Activated CD4-positive, alpha-beta T cell treated with anti-CD3 and anti-CD28 coated beads, Interleukin-2, amount 50 U/mL, for 1 hour (primary cell): Measurements from ENCODE around the gene LINGO4.
"Not testable (repeated sequence)": the region's sequence is repeated elsewhere in the genome, so short reads cannot be mapped to it uniquely, and the experiment has no call there.

Experiments used
- DNase-seq: peaks from one replicate; pipeline ENCODE4 v3.0.0-alpha.2; 2020

The LINGO4 gene

GRCh38 chr1:151779852-151780251 lies 25.4 kb downstream of the LINGO4 start:
- DNase-seq, result no peak

- DNase-seq, result no peak
Observed at GRCh38 chr1:151777317-151777716, 27.9 kb downstream of the LINGO4 start.

GRCh38 chr1:151776665-151777062 lies 28.6 kb downstream of the LINGO4 start:
- no peak for DNase-seq

- no peak for DNase-seq
Observed at GRCh38 chr1:151775894-151776664, 29.1 kb downstream of the LINGO4 start.

- no peak for DNase-seq
Observed at GRCh38 chr1:151774256-151774922, 30.8 kb downstream of the LINGO4 start.

- no peak for DNase-seq
Observed at GRCh38 chr1:151773702-151774101, 31.5 kb downstream of the LINGO4 start.

GRCh38 chr1:151769270-151769669 lies 35.9 kb downstream of the LINGO4 start:
- not testable (repeated sequence) for DNase-seq

GRCh38 chr1:151768351-151769066 lies 36.7 kb downstream of the LINGO4 start:
- DNase-seq, result not testable (repeated sequence)

GRCh38 chr1:151763990-151764389 lies 41.2 kb downstream of the LINGO4 start:
- no peak for DNase-seq

- peak; percentile 83 for DNase-seq
Observed at GRCh38 chr1:151762941-151763921, 42.0 kb downstream of the LINGO4 start, which contains the start of gene MRPL9. Gene MRPL9 (minus strand): TSS chr1:151763496. CDS start chr1:151763479, 17 bp downstream.

GRCh38 chr1:151760597-151761385 lies 44.4 kb downstream of the LINGO4 start:
- no peak for DNase-seq

GRCh38 chr1:151759241-151759640 lies 46.0 kb downstream of the LINGO4 start:
- DNase-seq, result no peak

- no peak for DNase-seq
Observed at GRCh38 chr1:151756291-151756690, 48.9 kb downstream of the LINGO4 start.
